Endothelial cell of umbilical vein (primary cell): ENCODE results near the gene HECTD4.

Experiments used
- EZH2 ChIP-seq: IDR thresholded peaks from 2 replicates; pipeline ENCODE4 v1.6.1; 2012; ENCODE audit warnings: borderline replicate concordance, low read depth, mild to moderate bottlenecking, moderate library complexity, low read length, inconsistent platforms; ENCODE audit not compliant: severe bottlenecking
- FOS ChIP-seq: IDR thresholded peaks from 2 replicates; pipeline ENCODE4 v1.6.1; 2011; ENCODE audit warnings: mild to moderate bottlenecking, low read length, moderate library complexity, borderline replicate concordance; ENCODE audit not compliant: insufficient read depth
- GATA2 ChIP-seq: IDR thresholded peaks from 2 replicates; pipeline ENCODE4 v1.7.0; 2011; ENCODE audit warnings: low read depth, mild to moderate bottlenecking, moderate library complexity, mixed read lengths, low read length; ENCODE audit not compliant: insufficient read length, insufficient read depth
- JUN ChIP-seq: IDR thresholded peaks from 2 replicates; pipeline ENCODE4 v1.6.1; 2011; ENCODE audit warnings: borderline replicate concordance, low read depth; ENCODE audit not compliant: insufficient read length, insufficient read depth
- MYC ChIP-seq: IDR thresholded peaks from one replicate; pipeline ENCODE4 v1.6.1; 2011; ENCODE audit warnings: mild to moderate bottlenecking, low read depth, low read length
- POLR2A ChIP-seq: IDR thresholded peaks from 2 replicates; pipeline ENCODE4 v1.6.1; 2012; ENCODE audit warnings: low read depth, mild to moderate bottlenecking, control low read depth, low read length
- POLR2AphosphoS5 ChIP-seq: IDR thresholded peaks from 2 replicates; pipeline ENCODE4 v1.6.1; 2012; ENCODE audit warnings: low read depth, mild to moderate bottlenecking, control low read depth, low read length, moderate library complexity; ENCODE audit not compliant: insufficient read depth
- TF ChIP-seq, protein P1 (sequence below), 2 donors: IDR thresholded peaks; 1 replicate in 1 of 2; 2 replicates in 1 of 2; pipeline ENCODE4 v1.5.1; 2011; ENCODE audit warnings: low read length in 2 of 2, mild to moderate bottlenecking in 2 of 2, moderate library complexity in 2 of 2, control low read depth in 1 of 2, inconsistent platforms in 1 of 2, low read depth in 1 of 2; ENCODE audit not compliant: insufficient read depth in 1 of 2; ENCODE audit errors: extremely low read depth in 1 of 2
- TF ChIP-seq, protein P2 (sequence below): IDR thresholded peaks from 2 replicates; pipeline ENCODE4 v1.6.1; 2011; ENCODE audit not compliant: insufficient read depth, insufficient read length

DNA sequence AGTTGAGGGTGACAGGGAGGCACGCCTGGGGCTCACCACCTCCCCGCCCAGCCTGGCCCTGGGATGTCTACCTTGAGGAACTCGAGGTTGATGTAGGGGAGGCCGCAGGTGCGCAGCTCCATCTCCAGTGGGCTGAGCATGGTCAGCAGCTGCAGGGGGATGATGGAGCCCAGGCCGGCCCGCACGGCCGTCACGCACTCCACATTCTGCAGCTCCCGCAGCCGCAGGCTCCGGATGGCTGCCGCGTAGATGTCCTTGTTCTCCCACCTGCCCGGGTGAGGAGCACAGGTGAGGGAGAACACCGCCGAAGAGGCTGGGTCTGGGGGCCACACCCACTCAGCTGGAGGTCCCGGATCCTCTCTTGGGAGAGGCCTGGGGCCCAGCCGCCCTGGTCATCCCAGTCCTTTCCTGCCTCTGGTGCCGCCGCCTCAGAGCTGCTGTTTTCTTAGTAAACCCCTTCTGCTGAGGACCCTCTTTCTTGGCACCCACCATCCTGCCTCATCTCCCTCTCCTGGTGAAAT is 218.7 kb downstream of the HECTD4 start:
- TF ChIP-seq, protein P1, sequence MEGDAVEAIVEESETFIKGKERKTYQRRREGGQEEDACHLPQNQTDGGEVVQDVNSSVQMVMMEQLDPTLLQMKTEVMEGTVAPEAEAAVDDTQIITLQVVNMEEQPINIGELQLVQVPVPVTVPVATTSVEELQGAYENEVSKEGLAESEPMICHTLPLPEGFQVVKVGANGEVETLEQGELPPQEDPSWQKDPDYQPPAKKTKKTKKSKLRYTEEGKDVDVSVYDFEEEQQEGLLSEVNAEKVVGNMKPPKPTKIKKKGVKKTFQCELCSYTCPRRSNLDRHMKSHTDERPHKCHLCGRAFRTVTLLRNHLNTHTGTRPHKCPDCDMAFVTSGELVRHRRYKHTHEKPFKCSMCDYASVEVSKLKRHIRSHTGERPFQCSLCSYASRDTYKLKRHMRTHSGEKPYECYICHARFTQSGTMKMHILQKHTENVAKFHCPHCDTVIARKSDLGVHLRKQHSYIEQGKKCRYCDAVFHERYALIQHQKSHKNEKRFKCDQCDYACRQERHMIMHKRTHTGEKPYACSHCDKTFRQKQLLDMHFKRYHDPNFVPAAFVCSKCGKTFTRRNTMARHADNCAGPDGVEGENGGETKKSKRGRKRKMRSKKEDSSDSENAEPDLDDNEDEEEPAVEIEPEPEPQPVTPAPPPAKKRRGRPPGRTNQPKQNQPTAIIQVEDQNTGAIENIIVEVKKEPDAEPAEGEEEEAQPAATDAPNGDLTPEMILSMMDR (IDR thresholded peaks at IDR 0.05; ENCODE audit: extremely low read depth in 1 of 2, insufficient read depth in 1 of 2, low read depth in 1 of 2, low read length in 2 of 2) = no peak
- no peak for TF ChIP-seq POLR2A
- TF ChIP-seq POLR2AphosphoS5 = no peak
- TF ChIP-seq MYC = no peak
- no peak for TF ChIP-seq FOS
- no peak for TF ChIP-seq JUN
- TF ChIP-seq EZH2 = no peak
- TF ChIP-seq GATA2 = no peak
- TF ChIP-seq, protein P2, sequence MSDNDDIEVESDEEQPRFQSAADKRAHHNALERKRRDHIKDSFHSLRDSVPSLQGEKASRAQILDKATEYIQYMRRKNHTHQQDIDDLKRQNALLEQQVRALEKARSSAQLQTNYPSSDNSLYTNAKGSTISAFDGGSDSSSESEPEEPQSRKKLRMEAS = no peak
